HG03139 (cell line): ENCODE data around the gene IL1RAP.

Experiments
- ATAC-seq: cut with Tn5 transposase; IDR thresholded peaks from one replicate; pipeline ENCODE4 v1.9.1; 2021; ENCODE audit not compliant: unreplicated experiment

Gene IL1RAP

GRCh38 chr3:190575437-190576185, 61.7 kb downstream of the IL1RAP start:
- ATAC-seq = no peak

DNA sequence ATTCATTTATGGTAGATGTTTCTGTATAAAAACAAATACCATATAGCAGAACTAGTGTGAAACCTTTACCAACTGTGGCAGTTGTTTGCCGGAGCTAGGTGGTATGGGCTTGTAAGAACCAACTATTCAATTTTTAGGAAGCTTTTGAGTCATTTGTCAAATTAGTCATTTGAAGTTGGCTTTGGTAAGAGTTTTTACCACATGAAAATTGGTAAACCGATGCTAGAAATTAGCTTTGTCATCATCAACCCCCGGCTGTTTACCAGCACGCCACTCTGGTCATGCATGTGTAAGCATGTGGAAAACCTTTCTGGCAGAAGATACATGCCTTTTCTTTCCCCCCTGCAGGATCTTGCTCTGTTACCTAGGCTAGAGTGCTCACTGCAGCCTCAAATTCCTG, 63.3 kb downstream of the IL1RAP start:
- no peak for ATAC-seq

DNA sequence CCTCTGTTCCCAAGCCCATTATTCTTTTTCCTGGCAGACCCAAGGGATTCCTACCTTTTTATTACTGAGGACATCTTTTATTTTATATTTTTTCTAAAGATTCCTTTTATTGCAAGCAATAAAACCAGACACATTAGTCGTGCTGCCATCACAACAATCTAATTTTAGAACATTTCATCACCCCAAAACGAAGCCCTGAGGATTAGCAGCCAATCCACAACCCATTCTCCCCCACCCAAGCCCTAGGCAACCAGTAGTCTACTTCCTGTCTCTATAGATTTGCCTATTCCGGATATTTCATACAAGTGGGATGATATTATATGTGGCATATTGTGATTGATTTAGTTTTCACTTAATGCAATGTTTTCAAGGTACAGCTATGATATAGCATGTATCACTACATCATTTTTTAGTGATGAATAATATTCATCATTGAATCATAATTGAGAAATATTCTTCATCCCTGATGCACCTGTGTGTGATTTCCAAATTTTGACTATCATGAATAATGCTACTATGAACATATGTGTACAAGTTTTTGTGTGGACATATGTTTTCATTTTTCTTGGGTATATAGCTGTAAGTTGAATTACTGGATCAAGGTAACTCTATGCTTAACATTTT, 65.7 kb downstream of the IL1RAP start:
- ATAC-seq = no peak

GRCh38 chr3:190580417-190580816, 66.5 kb downstream of the IL1RAP start:
- no peak for ATAC-seq

- ATAC-seq = no peak
These were observed 67.2 kb downstream of the IL1RAP start for GRCh38 chr3:190581041-190581541.

DNA sequence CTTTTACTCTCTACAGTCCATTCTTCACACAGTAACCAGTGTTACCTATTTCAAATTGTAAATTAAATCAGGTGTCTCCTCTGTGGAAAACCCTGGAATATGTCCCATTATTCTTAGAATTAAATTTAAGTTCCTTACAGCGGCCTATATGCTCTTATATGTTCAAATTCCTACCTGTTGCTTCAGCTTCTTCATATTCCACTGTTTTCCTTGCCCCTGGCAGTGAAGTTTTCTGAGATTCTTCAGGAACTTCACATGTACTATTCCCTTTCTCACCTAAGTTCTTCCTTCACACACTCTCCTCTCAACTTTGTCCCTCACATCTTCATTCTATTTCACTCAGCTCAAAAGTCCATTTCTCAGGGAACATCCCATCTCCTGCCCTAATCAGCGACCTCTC, 68.8 kb downstream of the IL1RAP start:
- no peak for ATAC-seq

- peak; percentile 1 for ATAC-seq
These were observed 72.1 kb downstream of the IL1RAP start for GRCh38 chr3:190585805-190586630.

- ATAC-seq = peak; percentile 84
These were observed 72.7 kb downstream of the IL1RAP start for GRCh38 chr3:190586631-190587011.

- ATAC-seq = no peak
These were observed 74.7 kb downstream of the IL1RAP start for GRCh38 chr3:190588570-190588969.

DNA sequence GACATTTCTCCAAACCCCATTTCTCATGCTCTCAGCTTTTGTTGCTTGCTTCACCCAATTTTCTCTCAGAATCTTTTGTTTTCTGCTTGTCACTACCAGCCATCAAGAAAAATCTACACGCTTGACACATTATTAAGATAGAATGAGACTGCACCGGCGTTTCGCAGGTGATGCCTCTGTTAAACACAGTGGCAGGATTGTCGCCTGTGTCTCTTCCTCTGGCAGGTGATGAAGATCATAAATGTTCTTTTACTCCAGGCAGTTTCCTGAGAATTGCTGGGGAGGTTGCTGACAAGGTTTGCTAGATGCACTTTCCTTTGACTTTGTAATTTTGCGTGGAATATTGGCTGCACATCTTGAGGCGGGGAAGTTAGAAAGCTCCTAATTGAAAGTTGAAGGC, 75.4 kb downstream of the IL1RAP start:
- ATAC-seq = no peak

GRCh38 chr3:190591080-190591479, 77.2 kb downstream of the IL1RAP start:
- no peak for ATAC-seq

DNA sequence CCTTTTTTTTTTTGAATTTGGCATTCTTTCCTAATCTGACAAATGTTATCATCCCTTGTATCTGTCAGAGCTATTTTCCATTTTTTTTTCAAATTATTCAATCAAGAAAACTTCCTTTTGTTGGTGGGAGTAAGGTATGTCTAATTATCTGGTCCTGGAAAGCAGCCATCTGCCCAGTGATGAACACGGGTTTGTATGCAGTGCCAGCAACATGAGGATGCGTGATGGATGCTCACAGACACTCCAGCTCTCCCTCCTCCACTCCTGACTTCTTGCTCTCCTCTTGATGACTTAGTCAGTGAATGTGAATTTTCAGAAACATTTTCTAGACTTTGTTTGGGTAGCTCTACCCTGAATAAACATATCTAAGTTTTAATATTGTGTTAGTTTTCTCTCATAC, 79.2 kb downstream of the IL1RAP start:
- ATAC-seq = no peak

DNA sequence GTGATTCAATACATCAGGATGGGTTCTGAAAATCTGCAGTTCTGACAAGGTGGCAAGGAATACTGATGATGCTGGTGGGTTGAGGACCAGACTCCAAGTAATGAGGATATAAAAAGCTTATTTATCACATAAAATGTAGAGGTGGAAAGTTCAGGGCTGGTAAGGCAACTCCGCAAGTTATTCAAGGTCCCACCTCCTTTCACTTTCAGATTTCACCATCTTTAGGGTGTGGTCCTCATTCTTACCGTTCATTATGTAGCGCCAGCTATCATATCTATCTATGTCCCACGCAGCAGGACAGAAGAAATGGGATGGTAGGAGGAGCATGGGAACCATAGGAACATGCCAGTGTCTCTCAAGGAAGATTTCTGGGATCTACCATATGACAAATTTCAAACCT, 80.3 kb downstream of the IL1RAP start:
- no peak for ATAC-seq

DNA sequence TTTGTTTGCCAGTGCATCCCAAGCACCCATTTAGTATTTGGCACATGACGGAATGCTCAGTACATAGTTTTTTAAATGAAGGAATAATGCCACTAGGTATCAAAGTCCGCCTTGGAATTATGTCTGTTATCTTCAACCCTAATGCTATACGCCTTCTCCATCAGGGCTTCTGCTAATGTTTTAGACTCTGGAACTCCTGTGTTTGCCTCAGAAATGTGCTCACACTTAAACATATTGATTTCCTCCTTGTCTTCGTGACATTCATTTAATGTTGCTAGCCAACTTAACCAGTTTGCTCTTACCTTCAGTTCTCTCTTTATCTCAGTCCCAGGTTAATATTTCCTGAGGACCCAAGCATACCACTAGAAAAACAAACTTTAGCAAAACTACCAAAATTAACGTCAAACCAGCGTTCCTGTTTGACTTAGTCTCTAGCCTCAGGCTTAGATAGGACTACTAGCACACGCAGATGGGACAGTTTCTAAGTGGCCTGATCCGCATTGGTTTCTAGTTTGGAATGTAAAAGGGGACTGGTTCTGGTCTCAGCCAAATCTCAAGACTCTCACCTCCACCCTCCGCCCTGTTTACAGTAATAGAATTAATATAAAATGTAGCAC, 81.4 kb downstream of the IL1RAP start:
- ATAC-seq = no peak

- no peak for ATAC-seq
These were observed 81.9 kb downstream of the IL1RAP start for GRCh38 chr3:190595807-190596206.

DNA sequence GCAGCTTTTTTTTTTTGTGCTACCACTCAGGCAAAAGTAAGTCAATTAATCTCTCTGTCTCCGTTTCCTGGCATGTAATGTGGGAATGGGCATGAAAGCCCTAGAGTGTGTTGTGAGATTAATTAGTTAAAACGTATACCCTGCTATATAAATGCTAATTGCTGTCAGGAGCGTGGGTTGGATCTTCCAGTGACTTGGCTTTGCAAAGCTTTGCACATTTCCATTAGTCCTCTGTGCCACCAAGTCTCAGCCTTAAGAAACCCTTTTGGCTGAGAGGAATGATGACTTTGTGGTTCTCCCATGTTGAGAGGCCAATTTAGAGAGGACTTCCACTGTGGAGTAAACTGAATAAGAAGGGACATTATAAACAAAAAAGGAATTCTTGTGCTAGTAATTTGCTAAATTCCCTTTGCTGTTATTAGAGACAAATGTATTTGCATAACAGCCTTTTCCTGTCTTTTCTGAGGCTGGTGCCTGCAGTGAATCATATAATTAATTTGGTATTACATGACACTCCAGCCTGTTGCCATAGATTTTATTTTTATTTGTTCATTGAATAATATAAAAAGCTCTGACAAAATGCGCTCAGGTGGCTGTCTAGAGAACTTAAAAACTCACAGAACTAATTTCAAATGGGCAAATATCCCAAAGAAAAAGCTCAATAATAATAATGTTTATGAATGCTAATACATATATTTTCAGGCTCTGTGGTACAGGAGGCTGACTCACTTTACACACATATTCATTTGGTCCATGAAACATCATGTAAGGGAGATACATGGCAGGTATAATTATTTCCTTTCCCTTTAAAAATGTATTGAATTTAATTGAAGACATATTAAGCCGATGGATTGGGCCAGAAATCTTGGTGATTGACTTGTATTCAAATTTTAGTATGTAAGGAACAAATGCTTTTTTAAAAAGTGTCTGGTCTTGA, 82.7 kb downstream of the IL1RAP start:
- no peak for ATAC-seq

- ATAC-seq = no peak
These were observed 83.4 kb downstream of the IL1RAP start for GRCh38 chr3:190597291-190597690.

- ATAC-seq = no peak
These were observed 87.7 kb downstream of the IL1RAP start for GRCh38 chr3:190601622-190602021.

DNA sequence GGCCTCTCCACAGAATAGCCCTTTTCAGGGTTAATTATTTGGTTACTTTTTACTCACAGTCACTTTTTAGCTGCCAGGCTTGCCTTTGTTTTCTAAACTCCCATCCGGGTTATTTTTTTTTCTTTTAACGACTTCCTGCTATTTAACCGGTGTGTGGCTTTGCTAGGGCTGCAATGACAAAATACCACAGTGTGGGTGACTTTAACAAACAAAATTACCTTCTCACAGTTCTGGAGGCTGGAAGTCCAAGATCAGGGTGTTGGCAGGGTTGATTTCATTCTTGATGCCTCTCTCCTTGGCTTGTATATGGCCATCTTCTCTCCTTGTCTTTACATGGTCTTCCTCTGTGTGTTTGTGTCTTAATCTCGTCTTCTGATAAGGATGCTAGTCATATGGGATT, 91.5 kb downstream of the IL1RAP start:
- ATAC-seq = no peak

DNA sequence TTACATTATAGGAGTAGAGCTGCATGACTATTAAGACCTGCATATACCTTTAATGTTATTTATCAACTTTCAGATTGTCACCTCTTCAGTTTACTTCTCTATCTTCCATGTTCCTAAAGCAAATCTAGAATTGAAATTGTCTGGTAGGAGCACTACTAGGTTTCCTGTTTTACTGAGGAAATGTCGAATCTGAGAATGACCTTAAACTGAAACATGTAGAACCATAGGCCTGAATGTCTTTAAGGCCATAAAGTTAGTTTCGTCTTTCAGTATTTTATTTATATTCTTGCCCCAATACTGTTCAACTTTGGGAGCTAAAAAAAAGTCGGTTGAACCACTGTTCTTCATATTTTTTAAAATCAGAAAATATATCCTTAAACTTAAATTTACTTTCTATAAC, 92.7 kb downstream of the IL1RAP start:
- no peak for ATAC-seq
